ENCODE results near the gene NTM. TPM values are rescaled to one million over a fixed set of nuclear protein-coding genes. Genes with fewer than 3 reads are reported as not detected.
A peak's percentile ranks its signal among the peaks of the same experiment; 100 is the strongest.

Gene NTM
- total RNA-seq, 4 donors from 2014 or later = 3.6 to 11.8 (median 7.8) TPM

DNA sequence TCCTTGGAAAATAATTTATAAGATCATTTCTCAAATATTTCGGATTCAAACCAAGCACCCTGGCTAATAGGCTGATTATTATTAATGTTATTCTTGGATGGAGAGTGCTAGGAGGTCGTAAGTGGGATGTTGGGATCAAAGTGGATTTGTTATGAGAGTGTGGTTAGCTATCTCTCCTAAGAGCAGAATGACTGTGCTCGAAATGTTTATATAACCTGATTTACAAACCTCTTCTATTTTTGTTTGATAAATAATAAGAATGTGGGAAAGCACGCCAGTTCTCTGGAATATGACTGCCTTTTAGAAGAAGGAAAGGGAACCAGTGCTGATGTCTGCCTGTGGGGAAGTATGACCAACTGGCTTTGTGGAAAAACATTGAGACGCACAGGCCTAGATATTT is 527.5 kb downstream of the NTM start:
- peaks cover 0 to 7% (median 0%) of the 10 kb centered on the region in 3 donors for H3K9me3 ChIP-seq
- no peak overlapping the region for H3K27ac ChIP-seq
- ATAC-seq = no peak
- H3K4me3 ChIP-seq = no peak overlapping the region
- WGBS, 2 donors (ENCODE audit: low coverage in 1 of 2) = 24 to 50% methylated on average over 5 of the region's 5 CpGs
- H3K27me3 ChIP-seq = no peaks in the 10 kb centered on the region
- H3K4me1 ChIP-seq = no peaks in the 10 kb centered on the region
- no peaks in the 10 kb centered on the region for H3K36me3 ChIP-seq
- TF ChIP-seq, protein P1, sequence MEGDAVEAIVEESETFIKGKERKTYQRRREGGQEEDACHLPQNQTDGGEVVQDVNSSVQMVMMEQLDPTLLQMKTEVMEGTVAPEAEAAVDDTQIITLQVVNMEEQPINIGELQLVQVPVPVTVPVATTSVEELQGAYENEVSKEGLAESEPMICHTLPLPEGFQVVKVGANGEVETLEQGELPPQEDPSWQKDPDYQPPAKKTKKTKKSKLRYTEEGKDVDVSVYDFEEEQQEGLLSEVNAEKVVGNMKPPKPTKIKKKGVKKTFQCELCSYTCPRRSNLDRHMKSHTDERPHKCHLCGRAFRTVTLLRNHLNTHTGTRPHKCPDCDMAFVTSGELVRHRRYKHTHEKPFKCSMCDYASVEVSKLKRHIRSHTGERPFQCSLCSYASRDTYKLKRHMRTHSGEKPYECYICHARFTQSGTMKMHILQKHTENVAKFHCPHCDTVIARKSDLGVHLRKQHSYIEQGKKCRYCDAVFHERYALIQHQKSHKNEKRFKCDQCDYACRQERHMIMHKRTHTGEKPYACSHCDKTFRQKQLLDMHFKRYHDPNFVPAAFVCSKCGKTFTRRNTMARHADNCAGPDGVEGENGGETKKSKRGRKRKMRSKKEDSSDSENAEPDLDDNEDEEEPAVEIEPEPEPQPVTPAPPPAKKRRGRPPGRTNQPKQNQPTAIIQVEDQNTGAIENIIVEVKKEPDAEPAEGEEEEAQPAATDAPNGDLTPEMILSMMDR (IDR thresholded peaks at IDR 0.05) = no peak
- TF ChIP-seq POLR2A (IDR thresholded peaks at IDR 0.05) (no peak), EP300 (IDR thresholded peaks at IDR 0.05) (no peak), POLR2AphosphoS5 (IDR thresholded peaks at IDR 0.05) (no peak)

DNA sequence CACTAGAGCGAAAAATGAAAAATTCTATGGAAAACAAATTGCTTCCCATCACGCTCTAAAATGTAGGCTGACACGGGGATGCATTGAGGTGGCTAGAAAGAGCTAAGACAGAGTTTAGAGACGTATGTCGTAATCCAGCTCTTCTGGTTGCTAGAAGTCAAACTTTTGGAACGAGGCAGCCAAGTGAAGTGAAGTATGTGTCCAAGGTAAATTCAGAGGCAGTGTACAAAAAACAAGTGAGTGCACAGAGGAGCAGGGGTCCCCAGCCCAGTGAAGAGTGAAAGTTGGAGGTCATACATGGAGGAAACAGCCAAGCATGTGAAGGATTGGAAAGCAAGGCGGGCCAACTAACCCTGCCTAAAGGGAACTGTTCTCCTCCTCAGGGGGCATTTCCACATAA is 528.5 kb downstream of the NTM start:
- Histone ChIP-seq H3K36me3 (no peaks in the 10 kb centered on the region), H3K9me3 (peaks cover 0 to 7% (median 0%) of the 10 kb centered on the region in 3 donors), H3K4me1 (no peaks in the 10 kb centered on the region), H3K27me3 (no peaks in the 10 kb centered on the region), H3K4me3 (no peak overlapping the region), H3K27ac (no peak overlapping the region)
- WGBS, 2 donors (ENCODE audit: low coverage in 1 of 2) = 94 to 95% methylated on average over 4 to 5 of the region's 7 CpGs
- no peak for TF ChIP-seq POLR2AphosphoS5 (IDR thresholded peaks at IDR 0.05)
- TF ChIP-seq EP300 (IDR thresholded peaks at IDR 0.05) = no peak
- TF ChIP-seq, protein P1 (IDR thresholded peaks at IDR 0.05) = no peak
- TF ChIP-seq POLR2A (IDR thresholded peaks at IDR 0.05) = no peak
- ATAC-seq = no peak

DNA sequence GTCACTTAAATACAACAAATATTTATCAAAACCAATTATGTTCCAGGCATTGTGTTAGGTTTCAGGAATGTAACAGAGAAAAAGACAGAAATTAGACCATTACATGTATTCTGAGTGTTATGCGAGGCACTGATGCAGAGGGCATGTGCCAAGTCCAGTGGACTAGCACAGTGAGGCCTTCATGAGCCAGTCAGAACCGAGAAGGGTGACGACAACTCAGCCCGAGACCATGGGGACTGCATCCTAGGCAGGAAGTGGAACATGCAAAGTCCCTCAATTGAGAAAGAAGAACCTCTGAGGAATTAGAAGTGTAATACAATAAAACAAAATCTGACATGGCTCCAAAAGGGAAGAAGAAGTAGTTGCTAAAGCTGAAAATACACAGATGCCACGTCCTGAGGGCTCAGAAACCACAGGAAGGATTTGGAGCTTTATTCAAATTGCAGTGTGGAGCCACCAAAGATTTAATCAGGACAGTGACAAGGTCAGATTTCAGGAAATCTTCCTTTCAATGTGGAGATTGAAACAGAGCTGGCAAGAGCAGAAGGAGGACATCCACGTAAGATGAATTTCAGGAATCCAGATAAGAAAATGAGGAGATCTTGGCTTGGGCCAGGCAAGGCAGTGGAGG is 529.6 kb downstream of the NTM start:
- no peaks in the 10 kb centered on the region for H3K27me3 ChIP-seq
- peak; percentile 61 for ATAC-seq
- no peaks in the 10 kb centered on the region for H3K4me1 ChIP-seq
- no peak overlapping the region for H3K4me3 ChIP-seq
- TF ChIP-seq EP300 (IDR thresholded peaks at IDR 0.05) (no peak), POLR2AphosphoS5 (IDR thresholded peaks at IDR 0.05) (no peak), POLR2A (IDR thresholded peaks at IDR 0.05) (no peak)
- TF ChIP-seq, protein P1 (IDR thresholded peaks at IDR 0.05) = no peak
- H3K9me3 ChIP-seq = peaks cover 0 to 7% (median 0%) of the 10 kb centered on the region in 3 donors
- WGBS, 2 donors (ENCODE audit: low coverage in 1 of 2) = 63% methylated on average over 6 of the region's 6 CpGs
- H3K27ac ChIP-seq = no peak overlapping the region
- no peaks in the 10 kb centered on the region for H3K36me3 ChIP-seq

DNA sequence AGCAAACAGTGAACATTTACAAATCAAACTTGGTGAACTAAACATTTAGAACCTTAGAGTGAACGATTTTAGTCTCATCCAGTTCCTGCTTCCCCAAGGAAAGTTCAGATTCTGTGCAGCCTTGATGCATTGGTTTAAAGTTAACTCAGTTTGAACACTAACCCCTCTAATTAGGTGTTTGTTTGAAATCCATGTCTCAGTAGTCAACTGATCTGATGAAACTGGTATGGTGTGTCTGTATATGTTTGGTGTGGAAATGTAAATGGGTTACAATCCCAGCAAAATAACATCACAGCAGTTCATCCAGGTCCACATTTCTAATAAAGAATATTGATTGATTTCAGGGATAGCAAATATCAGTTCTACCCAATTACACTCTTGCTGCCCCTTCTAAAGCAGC is 532.0 kb downstream of the NTM start:
- Histone ChIP-seq H3K4me1 (no peaks in the 10 kb centered on the region), H3K27me3 (peaks cover 6% of the 10 kb centered on the region), H3K36me3 (no peaks in the 10 kb centered on the region), H3K4me3 (no peak overlapping the region), H3K27ac (no peak overlapping the region), H3K9me3 (no peaks in the 10 kb centered on the region)
- ATAC-seq = no peak
- TF ChIP-seq POLR2A (IDR thresholded peaks at IDR 0.05) (no peak), POLR2AphosphoS5 (IDR thresholded peaks at IDR 0.05) (no peak), EP300 (IDR thresholded peaks at IDR 0.05) (no peak)
- TF ChIP-seq, protein P1 (IDR thresholded peaks at IDR 0.05) = no peak
- 31 to 36% methylated on average over 1 of the region's 1 CpG for WGBS, 2 donors (ENCODE audit: low coverage in 1 of 2)

DNA sequence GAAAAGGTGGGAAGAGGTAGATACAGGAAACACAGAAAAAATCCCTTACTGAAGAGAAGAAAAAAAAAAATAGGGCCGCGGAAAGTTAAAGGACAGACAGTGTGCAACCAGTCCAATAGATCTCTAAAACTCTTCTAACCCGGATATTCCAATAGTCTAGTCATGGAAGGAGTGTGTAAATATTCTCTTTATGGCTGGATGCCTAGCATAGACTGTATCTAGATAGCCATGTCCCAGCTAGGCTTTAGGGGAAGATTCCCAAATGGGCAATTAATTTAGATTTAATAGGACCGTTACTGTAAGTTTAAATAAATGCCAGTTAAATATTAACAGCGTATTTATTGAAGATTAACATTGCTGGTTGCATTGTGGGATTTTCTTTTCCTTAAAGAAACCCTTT is 532.7 kb downstream of the NTM start:
- WGBS, 2 donors (ENCODE audit: low coverage in 1 of 2) = 43 to 45% methylated on average over 5 of the region's 5 CpGs

More for the DNA sequence above, 532.7 kb downstream of the NTM start:
- TF ChIP-seq POLR2A (IDR thresholded peaks at IDR 0.05) (no peak), EP300 (IDR thresholded peaks at IDR 0.05) (no peak), POLR2AphosphoS5 (IDR thresholded peaks at IDR 0.05) (no peak)
- TF ChIP-seq, protein P1 (IDR thresholded peaks at IDR 0.05) = no peak
- H3K4me1 ChIP-seq = no peaks in the 10 kb centered on the region
- no peaks in the 10 kb centered on the region for H3K36me3 ChIP-seq
- no peaks in the 10 kb centered on the region for H3K9me3 ChIP-seq
- no peak overlapping the region for H3K4me3 ChIP-seq
- no peak overlapping the region for H3K27ac ChIP-seq
- ATAC-seq = no peak
- peaks cover 11% of the 10 kb centered on the region for H3K27me3 ChIP-seq
